WTC11 (cell line): ENCODE results near the gene WDR48.

Source experiments
- AR ChIP-seq: fragments of 250-450 bp; sonication (Bioruptor Pico); IDR thresholded peaks from 2 replicates; pipeline ENCODE4 v1.9.0; 2021; ENCODE audit warnings: mild to moderate bottlenecking
- ATF2 ChIP-seq: sonication (generic); formaldehyde crosslinking; IDR thresholded peaks from 2 replicates; pipeline ENCODE4 v1.8.1; 2022; ENCODE audit warnings: low read depth, missing genetic modification reagents, borderline replicate concordance
- CBFB ChIP-seq: sonication (generic); formaldehyde crosslinking; IDR thresholded peaks from 2 replicates; pipeline ENCODE4 v1.8.1; 2022; ENCODE audit warnings: mild to moderate bottlenecking, low read depth, missing genetic modification reagents
- ELF4 ChIP-seq: sonication (generic); formaldehyde crosslinking; IDR thresholded peaks from 2 replicates; pipeline ENCODE4 v1.8.1; 2022; ENCODE audit warnings: low read depth, mild to moderate bottlenecking, moderate library complexity, missing genetic modification reagents
- IRF2 ChIP-seq: sonication (generic); formaldehyde crosslinking; IDR thresholded peaks from 2 replicates; pipeline ENCODE4 v1.8.0; 2022; ENCODE audit warnings: low read depth, missing genetic modification reagents, borderline replicate concordance
- MYBL2 ChIP-seq: sonication (generic); formaldehyde crosslinking; IDR thresholded peaks from 2 replicates; pipeline ENCODE4 v1.8.1; 2023; ENCODE audit warnings: mild to moderate bottlenecking, moderate library complexity, missing genetic modification reagents
- NR2C2 ChIP-seq: sonication (generic); formaldehyde crosslinking; IDR thresholded peaks from 2 replicates; pipeline ENCODE4 v1.8.0; 2022; ENCODE audit warnings: mild to moderate bottlenecking, missing genetic modification reagents
- RELA ChIP-seq: sonication (generic); formaldehyde crosslinking; IDR thresholded peaks from 2 replicates; pipeline ENCODE4 v1.8.1; 2022; ENCODE audit warnings: missing genetic modification reagents, mild to moderate bottlenecking, borderline replicate concordance
- SP1 ChIP-seq: sonication (generic); formaldehyde crosslinking; conservative IDR thresholded peaks from 2 replicates; pipeline ENCODE4 v1.8.1; 2022; ENCODE audit warnings: missing genetic modification reagents
- ZBTB21 ChIP-seq: sonication (generic); formaldehyde crosslinking; IDR thresholded peaks from 2 replicates; pipeline ENCODE4 v1.8.1; 2023; ENCODE audit warnings: mild to moderate bottlenecking, missing genetic modification reagents, borderline replicate concordance
- ZNF317 ChIP-seq: sonication (generic); formaldehyde crosslinking; IDR thresholded peaks from 2 replicates; pipeline ENCODE4 v1.8.1; 2023; ENCODE audit warnings: low read depth, mild to moderate bottlenecking, moderate library complexity, missing genetic modification reagents, borderline replicate concordance
- TF ChIP-seq, protein P1 (sequence below): fragments of 200-600 bp; IDR thresholded peaks from 2 replicates; pipeline ENCODE4 v1.8.0; 2022; ENCODE audit warnings: antibody characterized with exemption

DNA sequence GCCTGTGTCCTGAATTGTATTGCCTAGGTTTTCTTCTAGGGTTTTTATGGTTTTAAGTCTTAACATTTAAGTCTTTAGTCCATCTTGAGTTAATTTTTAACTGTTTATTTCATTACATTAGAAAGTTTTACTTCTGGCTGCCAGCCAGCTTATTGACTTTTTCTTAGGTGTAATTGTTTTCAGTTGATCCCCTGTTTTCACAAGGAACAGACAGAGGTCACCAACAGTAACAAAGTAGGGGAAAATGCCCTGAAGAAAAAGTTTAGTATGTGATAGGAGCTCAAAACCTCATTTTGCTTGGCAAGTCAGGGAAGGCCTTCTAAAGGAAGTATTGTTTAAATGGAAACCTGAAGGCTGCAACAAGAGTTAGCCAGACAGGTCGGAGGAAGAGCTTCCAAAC, 10.4 kb downstream of the WDR48 start:
- TF ChIP-seq, protein P1, sequence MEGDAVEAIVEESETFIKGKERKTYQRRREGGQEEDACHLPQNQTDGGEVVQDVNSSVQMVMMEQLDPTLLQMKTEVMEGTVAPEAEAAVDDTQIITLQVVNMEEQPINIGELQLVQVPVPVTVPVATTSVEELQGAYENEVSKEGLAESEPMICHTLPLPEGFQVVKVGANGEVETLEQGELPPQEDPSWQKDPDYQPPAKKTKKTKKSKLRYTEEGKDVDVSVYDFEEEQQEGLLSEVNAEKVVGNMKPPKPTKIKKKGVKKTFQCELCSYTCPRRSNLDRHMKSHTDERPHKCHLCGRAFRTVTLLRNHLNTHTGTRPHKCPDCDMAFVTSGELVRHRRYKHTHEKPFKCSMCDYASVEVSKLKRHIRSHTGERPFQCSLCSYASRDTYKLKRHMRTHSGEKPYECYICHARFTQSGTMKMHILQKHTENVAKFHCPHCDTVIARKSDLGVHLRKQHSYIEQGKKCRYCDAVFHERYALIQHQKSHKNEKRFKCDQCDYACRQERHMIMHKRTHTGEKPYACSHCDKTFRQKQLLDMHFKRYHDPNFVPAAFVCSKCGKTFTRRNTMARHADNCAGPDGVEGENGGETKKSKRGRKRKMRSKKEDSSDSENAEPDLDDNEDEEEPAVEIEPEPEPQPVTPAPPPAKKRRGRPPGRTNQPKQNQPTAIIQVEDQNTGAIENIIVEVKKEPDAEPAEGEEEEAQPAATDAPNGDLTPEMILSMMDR: no peak
- no peak for TF ChIP-seq NR2C2
- no peak for TF ChIP-seq CBFB
- no peak for TF ChIP-seq AR (CRISPR knock-in tag)
- no peak for TF ChIP-seq SP1 (CRISPR knock-in tag)
- TF ChIP-seq ZNF317 (CRISPR knock-in tag): no peak
- no peak for TF ChIP-seq RELA (CRISPR knock-in tag)
- TF ChIP-seq ELF4 (CRISPR knock-in tag): no peak
- TF ChIP-seq IRF2 (CRISPR knock-in tag): no peak
- TF ChIP-seq ATF2 (CRISPR knock-in tag): no peak
- no peak for TF ChIP-seq ZBTB21 (CRISPR knock-in tag)
- TF ChIP-seq MYBL2 (CRISPR knock-in tag): no peak
